NCI-H1930 (cell line): ENCODE results near the gene ITGA3.

ENCODE experiments used
- DNase-seq, 2 experiments: peaks; one replicate each; lab custom pipeline; 2025; lab: John Stamatoyannopoulos, UW

Gene ITGA3

DNA sequence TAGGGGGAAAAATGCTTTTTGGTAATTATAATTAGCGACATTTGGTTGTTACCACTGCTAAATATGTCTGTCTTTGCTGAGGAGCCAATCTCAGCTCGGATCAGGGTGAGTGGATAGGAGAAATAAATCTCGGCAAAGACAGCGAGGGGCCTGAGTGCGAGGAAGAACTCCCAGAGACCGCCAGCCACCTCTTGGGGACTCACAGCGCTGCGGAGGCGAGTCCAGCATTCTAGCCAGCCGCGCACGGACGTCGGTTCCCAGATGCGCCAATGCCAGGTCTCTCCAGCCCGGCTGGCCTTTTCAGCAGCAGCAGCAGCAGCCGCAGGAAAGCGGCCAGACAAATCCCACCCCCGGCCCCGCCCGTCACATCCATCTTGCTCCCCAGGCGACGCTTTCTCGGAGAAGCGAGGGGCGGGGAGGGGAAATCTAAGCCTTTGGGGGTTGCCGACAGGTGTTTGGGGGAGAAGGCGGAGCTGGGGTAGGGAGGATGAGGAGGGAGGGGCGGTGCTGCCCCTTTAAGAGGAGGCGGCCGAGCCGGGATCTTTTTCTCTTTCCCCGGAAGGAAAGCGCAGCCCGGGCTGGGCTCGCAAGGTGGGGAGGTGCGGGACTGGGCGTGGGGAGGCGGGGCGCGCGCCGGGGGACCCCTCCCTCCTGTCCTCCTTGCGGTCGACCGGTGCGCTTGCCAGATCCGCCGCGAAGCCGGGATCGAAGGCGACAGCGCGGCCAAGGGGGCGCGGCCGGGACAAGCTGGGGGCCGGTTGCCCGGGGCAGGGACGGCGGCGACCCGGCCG is at the start of gene ITGA3:
TSS of gene ITGA3 (plus strand) at position 685 of the 791 bp plus-strand sequence. CDS start 330 bp downstream, outside the sequence.
- peak; percentile 79 to 81 for DNase-seq

DNA sequence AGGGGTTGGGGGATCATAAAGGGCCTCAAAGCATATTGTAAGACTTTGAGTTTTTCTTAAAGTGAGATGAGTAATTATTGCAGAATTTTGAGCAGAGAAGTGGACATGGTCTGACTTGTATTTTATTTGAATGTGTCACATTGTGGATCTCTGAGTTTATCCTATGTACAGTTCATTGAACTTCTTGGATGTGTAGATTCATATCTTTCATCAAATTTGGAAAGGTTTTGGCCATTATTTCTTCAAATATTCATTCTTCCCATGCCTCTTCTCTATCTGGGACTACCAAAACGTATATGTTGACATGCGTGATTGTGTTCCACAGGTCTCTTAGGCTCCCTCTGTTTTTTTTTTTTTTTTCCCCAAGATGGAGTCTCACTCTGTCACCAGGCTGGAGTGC is 46.6 kb upstream of the ITGA3 start:
- DNase-seq = no peak

DNA sequence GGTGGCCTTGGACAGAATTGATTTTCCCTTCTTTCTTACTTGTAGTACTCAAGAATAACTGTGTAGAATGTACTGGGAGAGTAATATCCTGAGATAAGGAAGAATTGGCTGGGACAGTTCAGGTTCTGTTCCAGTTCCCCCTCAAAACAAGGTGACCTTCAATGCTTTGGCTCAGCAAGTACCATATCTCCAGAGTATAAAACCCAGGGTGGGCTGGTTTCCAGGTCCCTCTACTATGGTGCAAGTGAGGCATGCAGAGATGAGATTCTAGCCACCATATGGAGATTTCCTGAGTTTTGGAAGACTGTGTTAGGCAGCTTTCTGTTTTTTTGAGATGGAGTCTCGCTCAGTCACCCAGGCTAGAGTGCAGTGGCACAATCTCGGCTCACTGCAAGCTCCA is 42.8 kb upstream of the ITGA3 start:
- DNase-seq = no peak

DNA sequence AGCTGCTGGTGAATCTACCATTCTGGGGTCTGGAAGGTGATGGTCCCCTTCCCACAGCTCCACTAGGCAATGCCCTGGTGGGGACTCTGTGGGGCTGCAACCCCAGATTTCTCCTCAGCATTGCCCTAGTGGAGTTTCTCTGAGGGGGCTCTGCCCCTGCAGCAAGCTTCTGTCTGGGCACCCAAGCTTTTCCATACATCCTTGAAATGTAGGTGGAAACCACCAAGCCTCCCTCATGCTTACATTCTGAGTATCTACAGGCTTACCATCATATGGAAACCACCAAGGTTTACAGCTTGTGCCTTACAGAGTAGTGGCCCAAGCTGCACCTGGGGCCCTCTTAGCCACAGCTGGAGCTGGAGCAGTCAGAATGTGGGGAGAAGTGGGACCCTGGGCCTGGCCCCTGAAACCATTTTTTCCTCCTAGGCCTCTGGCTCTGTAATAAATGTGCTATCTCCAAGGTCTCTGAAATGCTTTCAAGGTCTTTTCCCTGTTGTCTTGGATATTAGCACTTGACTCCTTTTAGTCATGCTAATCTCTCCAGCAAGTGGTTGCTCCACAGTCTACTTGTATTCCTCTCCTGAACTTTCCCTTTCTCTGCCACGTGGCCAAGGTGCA is 41.3 kb upstream of the ITGA3 start:
- no peak for DNase-seq

DNA sequence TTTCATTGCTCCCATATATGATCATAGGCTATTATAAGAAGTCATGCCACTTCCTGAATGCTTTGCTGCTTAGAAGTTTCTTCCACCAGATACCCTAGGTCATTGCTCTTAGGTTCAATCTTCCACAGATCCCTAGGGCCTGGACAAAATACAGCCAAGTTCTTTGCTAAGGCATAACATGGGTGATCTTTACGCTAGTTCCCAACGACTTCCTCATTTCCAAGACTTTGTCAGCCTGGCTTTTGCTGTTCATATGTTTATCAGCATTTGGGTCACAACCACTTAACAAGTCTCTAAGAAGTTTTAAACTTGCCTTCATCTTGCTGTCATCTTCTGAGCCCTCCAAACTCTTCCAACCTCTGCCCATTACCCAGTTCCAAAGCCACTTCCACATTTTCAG is 40.8 kb upstream of the ITGA3 start:
- DNase-seq = no peak

DNA sequence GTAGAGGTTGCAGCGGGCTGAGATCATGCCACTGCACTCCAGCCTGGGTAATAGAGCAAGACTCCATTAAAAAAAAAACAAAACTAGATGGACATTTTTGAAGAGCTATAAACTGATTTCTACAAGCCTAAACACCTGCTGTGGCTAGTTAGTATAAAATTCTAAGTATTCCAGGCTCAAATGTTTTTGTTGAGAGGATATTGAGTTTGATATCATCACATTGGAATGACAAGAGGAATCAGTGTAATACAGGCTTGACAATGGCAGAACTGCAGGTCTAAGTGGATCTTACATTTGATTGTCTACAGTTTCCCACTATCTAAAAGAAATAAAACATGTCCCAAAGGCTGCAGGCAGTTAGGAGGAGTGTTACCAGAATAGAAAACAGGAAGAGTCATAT is 37.0 kb upstream of the ITGA3 start:
- DNase-seq = no peak

DNA sequence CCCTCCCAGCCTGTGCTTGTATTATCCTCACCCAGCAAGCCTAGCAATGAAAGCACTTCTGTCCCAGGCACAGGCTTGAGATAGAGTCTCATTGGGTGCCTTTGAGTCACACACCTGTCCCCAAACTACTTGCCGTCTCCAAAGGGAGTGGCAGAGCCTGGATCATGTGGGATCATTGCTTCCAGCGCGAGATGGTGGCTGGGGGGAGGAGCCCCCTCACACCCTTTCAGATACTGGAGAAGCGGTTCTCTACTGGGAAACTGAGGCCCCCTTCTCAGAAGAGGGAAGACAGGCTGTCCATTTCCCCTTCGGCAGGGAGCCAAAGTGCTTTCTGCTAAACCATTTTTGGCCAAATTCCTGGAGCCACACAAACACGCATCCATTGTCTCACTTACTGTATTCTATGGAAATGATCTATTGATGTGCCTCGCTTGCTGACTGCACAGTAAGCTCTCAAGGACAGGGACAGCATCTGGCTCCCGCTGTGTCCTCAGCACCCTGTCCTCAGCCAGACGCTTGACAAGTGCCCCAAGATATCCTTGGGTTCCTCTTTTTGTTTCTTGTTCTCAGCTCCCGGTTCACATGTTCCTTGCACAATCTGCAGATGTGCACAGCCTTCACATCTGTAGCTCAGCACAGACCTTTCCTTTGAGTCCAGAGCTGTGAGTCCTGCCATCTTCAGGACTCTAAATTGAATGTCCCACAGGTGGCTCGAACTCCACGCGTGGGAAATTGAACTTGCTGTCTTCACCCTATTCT is 34.9 kb upstream of the ITGA3 start:
- no peak for DNase-seq

DNA sequence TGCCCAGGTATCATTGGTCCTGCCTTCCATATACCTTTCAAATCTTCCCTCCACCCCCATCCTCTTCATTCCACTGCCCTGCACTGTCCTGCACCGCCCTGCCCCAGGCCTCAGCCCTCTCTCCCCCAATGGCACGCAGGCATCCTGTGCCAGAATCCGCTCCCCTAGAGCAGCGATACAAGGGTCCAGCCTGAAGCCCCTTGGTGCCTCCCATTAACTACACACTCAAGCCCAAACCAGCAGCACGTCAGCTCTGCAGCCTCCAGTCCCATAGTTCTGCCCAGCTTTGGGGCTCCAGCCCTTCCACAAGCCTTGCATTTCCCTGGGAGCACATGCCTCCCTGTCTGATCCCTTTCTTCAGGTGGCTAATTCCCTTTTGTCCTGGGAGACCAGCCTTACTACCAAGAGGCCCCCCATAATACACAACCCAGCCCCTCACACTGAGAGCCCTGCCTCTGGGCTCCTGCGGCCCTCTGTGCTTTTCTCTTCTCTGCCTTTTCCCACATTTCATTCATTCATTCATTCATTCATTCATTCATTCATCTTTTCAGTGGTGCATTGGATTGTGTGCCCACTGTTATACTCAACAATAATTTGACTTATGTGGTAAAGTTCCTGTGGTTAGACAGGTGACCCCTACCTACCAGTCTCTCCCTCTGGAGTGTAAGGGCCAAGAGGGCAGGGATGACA is 34.1 kb upstream of the ITGA3 start:
- no peak for DNase-seq

DNA sequence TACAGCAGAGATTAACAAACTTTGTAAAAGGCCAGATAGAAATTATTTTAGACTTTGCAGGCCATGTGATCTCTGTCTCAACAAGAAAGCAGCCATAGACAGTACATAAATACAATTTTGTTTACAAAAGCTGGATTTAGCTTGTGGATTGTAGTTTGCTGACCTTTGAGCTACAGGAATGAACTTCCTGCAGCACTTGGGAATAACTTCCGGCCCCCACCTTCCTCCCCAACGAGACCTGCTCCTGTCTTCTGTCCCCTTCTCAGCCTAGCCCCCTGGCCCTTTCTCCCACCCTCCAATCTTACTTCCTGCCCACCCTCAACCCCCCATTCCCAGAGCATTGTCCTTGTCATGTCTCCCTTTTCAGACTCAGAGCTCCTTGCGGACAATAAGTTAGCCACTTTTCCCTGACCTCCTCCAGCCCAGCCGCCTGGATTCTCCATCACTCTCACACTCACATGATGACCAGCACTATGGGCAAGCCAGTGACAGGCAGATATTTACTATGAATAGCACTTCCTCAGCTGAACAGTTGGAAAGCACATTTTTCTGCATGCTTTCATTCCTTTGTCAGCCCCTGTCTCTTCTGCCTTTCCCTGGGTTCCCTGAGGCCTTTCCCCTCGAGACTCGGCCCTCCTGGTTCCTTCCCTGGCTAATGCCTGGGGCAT is 33.3 kb upstream of the ITGA3 start:
- no peak for DNase-seq

DNA sequence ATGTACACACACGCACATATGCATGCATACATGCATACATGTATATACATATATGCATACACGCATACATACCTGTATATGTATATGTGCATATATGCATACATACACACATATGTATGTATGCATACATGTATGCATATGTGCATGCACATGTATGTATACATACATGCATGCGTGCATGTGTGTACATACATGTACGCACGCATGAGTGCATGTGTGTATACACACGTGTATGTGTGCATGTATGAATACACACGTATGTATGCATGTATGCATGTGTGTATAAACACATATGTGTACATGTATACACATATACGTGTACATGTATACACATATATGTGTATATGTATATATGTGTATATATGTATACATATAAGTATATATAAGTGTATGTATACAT is 32.4 kb upstream of the ITGA3 start:
- no peak for DNase-seq

DNA sequence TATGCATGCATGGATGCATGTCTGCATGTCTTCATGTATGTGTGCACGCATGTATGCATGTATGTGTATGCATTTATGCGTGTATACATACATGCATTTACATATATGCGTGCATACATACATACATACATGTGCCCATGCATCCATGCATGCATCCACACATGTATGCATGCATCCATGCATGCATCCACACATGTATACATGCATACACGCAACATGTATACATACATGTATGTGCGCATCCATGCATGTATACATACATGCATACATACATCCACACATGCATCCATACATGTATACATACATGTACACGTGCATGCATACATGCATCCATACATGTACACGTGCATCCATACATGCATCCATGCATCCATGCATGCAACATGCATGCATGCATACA is 31.1 kb upstream of the ITGA3 start:
- no peak for DNase-seq

DNA sequence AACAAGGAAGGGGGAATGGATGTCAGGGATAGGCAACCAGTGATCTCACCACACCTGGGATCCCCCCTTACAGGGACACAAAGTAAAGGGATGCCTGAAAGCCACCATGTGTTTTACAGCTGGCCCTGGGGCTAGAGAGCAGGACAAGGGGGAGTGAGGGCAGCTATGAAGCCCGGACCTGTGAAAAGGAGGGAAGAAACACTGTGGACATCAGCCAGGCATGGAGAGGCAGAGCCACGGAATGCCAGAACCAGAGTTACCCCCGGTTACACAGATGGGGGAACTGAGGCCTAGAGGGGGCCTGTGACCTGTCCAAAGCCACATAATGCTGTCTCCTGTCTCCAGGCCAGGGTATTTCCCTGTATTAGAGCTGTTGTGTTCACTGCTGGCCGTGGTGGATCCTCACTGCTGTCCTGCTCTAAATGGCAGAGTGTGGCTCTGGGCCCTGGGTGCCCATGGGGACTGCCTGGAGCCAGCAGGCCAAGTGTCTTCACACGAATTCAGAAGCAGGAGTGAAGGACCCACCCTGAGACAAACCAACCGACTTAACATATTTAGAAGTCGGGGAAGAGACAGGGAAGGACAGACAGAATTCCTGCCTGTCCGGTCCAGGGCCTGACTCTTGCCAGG is 29.7 kb upstream of the ITGA3 start:
- no peak for DNase-seq

DNA sequence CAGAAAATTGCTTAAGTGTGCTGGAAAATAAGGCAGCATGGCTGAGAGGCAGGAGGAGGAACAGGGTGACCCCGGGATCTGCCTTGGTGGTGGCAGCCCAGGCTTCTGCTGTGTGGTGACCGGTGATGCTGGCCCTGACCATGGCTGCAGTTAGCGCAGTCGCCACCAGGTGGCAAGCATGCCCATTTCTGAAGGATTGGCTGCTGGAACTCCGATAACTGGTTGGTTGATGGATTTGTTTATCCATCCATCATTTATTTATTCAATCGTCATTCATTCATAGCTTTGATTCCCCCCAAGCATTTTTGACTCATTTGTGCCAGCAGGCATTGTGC is 29.1 kb upstream of the ITGA3 start:
- peak; percentile 49 to 71 for DNase-seq

DNA sequence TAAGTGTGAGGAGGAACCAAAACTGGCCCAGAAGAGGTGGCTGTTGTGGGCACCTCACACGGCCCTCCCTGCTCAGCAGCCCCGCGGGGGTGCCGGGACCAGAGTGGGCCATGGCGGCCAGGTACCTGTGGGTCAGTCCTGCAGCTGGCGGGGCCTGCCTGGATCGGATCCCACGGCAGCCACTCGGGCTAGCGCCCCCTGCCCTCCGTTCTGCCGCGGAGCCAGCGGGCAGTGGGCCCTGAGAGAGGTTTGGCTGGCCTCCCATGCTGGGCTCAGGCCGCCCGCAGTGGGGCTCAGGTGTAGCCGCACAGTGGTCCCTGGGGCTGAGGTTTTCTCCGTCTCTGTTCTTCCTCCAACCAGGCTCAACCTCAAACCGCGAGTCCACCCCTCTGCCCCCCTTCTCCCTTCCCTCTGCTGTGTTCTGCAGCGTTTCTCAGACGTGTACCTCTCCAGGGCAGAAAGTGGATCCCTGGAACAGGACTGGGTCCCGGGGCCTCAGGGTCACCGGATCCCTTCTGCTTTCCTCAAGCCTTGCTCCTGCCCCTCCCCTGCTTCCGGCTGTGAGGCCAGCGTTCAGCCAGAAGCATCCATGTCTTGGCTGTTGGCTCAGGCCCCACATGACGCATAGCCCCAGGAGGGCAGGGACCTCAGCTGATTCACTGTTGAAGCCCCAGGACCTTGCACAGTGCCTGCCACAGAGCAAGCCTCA is 28.6 kb upstream of the ITGA3 start:
- peak in 1 of 2 experiments; percentile 43 for DNase-seq

DNA sequence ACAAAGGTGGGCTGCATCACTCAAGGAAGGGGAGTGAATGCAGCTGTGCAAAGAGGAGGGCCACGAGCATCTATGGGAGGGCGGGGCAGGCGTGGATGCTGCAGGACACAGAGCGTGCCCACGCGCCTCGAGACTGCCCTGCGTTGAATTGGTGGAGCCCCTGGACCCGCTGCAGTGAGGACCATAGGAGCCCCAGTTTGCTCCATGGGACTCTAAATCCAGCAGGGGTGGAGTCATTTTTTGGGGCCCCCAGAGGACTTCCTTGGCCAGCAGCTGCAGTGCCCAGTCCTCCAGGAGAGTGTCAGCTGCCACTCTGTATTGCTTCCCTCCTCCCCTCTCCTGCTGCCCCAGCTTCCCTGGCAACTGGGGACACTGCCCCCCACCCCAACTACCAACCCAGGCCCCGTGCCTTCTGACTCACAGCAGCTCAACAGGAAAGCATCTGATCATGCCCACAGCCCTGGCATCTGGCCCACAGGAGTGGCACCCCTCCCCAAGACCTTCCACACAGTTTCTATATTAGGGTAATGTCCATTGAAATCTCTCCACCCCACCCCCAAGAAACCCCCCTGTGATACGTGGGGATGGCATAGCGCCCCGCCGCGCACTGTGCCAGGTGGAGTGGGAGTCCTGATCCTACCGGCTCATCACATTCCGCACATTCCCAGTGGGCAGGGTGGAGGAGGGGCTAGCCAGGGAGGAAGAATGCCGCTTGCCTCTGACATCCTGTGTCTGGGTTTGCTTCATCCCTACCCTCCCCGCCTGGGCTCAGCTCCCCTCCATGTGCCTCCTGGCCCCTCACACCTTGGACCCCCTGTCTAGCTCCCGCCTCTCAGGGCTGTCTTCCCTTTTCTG is 27.8 kb upstream of the ITGA3 start:
- DNase-seq = no peak

DNA sequence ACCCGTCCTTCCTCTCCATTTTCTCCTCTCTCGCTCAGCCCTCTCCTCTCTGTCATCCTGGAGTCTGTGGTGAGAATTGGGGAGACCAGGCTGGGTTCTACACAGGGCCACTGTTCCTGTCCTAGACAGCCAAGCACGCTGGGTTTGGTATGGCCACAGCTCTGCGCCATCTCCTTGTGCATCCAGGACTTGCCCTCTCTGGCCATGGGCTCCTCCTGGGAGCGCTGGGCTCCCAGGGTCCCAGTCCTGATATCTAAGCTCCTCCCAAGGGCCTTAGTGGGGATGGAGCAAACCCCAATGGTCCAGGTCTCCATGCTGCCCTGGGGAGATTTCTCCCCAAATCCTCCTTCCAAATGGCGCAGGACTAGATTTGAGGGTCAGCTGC is 27.2 kb upstream of the ITGA3 start:
- no peak for DNase-seq

DNA sequence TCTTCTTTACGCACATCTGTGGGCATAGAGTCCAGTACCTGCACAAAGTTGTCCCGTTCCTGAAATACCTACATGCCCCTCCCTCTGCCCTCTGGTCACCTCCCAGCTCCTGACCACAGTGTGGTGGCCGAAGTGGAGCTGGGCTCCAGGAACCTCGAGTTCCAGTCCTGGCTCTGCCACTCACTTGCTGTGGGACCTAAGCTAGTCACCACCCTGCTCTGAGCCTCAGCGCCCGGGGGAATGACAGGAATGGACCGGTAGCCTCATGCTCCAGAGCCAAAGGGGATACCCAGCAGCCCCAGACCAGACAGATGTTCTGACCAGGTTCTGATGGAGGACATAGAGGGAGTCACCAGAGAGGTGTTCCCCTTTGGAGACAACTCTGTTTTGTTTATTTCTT is 26.7 kb upstream of the ITGA3 start:
- DNase-seq = no peak

DNA sequence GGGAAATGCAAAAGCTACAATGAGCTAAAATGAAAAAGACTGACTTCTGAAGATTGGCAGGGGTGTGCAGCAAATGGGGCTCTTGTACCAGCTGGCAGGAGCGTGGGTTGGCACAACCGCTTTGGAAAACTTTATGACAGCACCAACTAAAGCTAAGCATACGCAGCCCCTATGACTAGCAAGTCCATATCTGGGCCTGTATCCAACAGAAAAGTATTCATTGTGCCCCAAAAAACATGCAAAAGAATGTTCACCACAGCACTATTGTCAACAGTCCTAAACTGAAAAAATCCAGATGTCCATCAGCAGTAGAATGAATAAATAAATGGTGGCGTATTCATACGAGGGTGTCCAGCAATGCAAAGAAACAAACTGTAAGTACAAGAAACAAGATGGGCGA is 22.6 kb upstream of the ITGA3 start:
- no peak for DNase-seq

DNA sequence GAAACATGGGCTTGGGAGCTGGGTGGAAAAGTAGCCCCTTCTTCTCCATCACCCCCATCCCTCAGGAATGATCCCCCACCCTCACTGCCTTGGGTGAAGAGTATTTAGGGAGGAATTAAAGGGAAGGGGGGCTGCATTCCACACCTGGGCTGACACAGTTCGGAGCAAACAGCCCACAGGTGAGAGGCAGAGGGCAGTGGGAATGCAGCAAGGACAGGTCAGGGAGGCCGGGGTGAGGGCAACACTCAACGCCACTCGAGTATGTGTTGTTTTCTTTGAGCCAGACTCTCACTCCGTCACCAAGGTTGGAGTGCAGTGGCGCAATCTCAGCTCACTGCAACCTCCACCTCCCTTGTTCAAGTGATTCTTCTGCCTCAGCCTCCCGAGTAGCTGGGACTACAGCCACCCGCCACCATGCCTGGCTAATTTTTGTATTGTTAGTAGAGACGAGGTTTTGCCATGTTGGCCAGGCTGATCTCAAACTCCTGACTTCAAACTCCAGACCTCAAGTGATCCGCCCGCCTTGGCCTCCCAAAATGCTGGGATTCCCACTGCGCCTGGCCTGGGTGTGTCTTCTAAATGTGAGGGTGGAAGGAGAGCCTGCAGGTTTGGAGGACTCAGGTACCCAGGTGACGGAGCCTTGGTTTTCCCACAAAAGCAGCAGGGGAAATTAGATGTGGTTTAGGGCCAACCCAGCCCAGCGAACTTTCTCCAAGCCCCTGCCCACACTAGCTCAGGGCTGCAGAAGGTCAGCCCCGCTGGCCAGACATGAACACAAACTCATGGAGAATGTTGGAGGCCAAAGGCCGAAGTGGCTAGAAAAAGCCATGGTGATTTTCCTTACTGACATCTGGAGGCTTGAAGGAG is 21.2 kb upstream of the ITGA3 start:
- no peak for DNase-seq
